Fibroblast of peridontal ligament (primary cell): ENCODE measurements around the gene BYSL.
A peak's percentile ranks its signal among the peaks of the same experiment; 100 is the strongest.
"Not testable (repeated sequence)": the region's sequence is repeated elsewhere in the genome, so short reads cannot be mapped to it uniquely, and the experiment has no call there.

Experiments used
- DNase-seq: peaks from one replicate; pipeline ENCODE4 v3.0.0-alpha.2; 2010; ENCODE audit errors: extremely low read depth

BYSL gene

DNA sequence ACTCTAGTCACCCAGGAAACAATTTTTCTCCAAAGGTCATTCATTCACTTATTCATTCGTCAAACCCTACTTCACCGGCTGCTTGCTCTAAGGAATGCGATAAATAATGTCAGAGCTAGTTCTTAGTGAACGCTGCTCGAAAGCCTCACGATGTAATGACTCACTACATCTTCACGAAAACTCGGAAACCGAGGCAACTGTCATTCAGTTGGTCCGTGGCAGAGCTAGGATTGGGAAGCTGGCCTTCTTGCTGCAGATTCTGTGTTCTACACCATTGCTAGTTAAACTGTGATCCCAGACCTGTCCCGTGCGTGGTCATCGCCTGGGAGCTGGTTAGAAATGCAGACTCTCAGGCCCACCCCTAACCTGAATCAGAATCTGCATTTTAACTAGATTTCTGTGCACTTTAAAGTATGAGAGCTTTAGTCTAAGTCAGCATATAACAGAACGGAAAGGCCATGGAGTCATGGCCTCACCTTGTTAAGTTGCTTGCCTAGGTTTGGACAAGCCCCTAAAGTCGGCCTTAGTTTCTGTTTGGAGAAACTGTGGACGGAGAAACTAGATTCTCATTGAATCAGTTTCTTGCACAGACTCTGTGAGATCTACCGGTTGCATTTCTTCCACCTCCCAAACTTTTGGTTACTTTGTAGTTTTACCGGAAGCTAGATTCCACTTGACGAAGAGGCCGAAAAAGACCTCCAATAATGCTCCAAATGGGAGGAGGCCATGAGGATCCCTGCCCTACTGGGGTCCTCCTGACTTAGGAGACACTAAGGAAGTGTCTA is 21.0 kb downstream of the BYSL start:
- peak; percentile 77 for DNase-seq

DNA sequence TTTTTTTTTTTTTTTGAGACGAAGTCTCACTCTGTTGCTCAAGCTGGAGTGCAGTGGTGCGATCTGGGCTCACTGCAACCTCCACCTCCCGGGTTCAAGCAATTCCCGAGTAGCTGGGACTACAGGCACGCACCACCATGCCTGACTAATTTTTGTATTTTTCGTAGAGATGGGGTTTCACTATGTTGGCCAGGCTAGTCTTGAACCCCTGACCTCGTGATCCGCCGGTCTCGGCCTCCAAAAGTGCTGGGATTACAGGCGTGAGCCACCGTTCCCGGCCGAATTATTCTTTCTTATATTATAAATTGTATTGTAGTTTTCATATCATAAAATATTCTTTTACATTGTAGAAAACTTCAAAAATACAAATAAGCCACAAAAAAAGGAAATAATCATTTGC is 21.6 kb downstream of the BYSL start:
- DNase-seq, result not testable (repeated sequence)

DNA sequence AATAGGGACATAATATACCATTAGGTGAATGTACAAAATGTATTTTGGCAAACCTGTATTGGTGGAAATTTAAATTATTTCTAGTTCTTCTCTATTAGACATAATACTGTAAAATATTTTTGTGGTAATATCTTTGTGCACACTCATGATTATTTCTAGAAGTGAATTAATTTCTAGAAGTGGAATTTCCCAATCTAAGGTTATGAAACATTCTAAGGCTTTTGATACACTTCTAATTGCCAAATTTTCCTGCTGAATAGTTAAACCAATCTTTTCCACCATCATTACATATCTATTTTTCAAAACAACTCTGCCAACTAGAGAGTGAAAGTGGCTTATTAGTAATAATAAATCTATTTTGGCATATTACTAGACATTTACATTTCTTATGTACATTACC is 22.2 kb downstream of the BYSL start:
- DNase-seq, result no peak

DNA sequence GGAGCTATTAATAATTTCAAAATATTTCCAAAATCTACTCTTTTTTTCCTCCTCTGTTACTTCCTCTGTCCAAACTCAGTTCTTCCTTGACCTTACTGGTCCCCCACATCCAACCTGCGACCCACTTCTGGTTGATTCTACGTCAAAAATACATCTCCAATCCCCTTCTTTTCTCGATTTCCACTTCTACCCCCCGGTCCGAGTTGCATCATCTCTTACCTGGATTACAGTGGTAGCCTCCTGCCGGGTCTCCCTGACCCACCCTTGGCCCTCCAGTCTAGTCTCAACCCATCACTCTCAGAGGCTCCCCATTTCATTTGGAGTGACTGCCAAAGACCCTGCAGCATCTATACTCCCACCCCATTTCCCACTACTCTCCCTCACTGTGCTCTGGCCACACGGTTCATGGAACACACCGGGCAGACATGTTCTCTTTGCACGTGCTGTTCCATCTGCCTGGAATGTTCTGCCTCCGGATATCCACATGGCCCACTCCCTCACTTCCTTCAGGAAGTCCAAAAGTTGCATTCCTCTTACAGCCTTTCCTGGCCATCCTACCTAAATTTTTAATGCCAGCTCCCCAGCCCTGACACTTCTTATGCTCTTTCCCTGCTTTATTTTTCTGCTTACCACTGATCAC is 26.4 kb downstream of the BYSL start:
- no peak for DNase-seq

DNA sequence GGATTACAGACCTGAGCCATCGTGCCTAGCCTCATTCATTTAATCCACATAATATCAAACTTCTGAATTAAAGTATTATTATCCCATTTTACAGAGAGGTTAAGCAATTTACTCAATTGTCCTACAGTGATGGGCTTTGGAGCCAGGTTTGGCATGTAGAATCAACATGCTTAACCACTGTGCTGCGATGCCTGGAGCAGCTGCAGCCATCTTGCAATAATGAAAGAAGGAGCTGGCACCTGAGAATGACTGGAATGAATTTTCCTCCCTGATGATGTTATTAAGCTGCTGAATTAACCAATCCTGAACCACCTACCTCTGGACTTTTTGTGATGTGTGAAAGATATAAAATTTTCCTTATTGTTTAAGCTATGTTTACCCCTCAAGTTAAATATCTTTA is 33.4 kb downstream of the BYSL start:
- DNase-seq, result no peak

DNA sequence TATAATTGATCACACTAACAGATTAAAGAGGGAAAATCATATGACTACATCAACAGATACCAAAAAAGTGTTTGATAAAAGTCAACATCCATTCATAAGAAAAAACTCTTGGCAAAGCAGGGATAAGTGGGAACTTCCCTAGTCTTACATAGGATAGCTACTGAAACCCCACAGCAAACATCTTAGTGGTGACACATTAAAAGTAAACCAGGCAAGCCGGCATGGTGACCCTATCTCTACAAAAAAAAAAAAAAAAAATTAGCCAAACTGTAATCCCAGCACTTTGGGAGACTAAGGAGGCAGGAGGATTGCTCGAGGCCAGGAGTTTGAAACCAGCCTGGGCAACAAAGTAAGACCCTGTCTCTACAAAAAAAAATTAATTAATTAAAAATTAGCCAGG is 34.1 kb downstream of the BYSL start:
- DNase-seq, result no peak

GRCh38 chr6:41957117-41957516 is 35.8 kb downstream of the BYSL start:
- no peak for DNase-seq

- no peak for DNase-seq
Observed at GRCh38 chr6:41958022-41958856, 36.9 kb downstream of the BYSL start.

DNA sequence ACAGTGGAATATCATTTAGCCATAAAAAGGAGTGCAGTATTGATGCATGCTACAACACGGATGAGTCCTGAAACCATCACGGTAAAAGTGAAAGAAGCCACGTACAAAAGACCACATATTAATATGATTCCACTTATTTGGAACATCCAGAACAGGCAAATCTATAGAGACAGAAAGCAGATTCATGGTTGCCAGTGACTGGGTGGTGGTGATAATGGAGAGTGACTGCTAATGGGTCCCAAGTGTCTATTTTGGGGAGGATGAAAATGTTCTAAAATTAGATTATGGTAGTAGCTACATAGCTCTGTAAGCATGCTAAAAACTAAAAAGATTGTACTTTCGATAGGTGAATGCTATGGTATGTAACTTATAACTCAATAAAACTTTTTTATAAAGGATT is 38.7 kb downstream of the BYSL start:
- DNase-seq, result no peak

DNA sequence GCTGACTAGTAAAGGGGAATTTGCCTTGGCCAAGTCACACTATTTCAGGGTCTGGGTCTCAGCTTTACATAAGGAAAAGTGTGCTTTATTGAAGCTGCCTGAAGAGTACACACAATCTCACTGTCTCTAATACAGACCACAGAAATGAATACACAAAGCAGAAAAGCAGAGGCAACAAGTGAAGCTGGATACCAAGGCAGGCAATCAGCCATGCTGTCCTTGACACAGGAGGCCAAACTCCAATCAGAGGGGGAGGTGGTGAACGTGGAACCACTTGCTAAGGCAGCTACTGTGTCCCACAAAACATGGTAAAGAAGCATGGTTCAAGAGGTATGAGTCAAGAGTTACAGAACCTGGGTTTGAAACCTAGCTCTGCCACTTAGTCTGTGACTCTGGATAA is 42.1 kb downstream of the BYSL start:
- no peak for DNase-seq

- no peak for DNase-seq
Observed at GRCh38 chr6:41964201-41964887, 43.0 kb downstream of the BYSL start.

DNA sequence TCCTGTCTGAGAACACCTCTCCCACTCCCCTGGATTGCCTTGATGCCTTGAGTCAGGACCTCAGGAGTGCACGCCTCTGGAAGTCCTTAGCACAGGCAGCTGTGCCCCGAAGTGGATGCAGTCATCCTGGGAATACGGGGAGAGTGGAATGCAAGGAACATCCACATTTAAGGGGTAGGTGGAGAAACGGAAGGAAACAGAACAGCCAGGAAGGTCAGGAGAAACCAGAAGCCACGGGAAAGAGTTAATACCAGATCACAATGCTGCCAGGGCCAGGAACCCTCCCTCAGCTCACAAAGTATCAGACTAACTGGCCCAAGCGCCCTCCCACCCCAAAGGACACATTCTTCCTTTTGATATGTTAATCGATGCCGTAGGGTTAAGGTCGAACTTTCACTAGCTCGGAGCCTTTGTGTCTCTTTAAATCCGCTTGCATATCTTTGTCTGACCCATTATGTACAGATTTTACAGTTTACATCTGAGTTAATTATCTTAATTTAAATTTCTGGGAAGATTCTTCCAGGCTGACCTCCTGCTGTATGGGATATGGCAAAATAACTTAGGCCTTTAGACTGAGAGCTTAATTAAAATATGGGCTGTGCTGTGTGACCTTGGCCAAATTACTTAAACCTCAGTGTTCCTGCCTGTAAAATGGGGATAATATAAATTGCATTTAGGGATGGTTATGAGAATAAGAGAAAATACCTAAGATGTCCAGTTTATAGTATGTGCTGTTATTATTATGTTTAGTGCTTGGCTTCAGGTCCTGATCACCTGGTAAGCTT is 44.3 kb downstream of the BYSL start:
- DNase-seq, result no peak

DNA sequence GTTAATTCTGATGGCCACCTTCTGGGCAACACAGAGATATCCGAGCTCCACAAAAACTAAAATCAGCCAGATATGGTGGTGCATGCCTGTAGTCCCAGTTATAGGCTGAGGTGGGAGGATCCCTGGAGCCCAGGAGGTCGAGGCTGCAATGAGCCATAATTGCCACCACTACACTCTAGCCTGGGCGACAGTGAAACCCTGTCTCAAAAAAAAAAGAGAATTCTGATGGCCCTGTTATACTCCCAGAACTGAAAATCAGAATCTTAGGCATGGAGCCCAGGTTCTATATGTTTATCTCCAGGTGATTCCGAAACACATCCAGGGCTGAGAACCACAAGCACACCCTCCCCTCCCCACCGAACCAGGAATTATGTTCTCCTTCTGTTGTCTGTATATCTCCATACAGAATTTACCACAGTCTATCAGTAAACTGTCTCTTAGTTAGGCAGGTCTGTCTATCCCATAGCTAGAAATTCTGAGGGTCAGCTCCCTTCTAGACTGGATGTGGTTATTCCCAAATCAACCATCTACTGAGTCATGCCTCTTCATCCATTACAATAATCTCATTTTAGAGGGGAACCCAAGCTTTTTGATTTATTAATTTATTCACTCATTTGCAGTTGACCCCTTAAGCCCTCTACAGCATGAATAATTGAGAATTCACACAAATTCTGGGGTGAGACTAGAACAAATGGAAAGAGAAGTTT is 45.1 kb downstream of the BYSL start:
- DNase-seq, result no peak

DNA sequence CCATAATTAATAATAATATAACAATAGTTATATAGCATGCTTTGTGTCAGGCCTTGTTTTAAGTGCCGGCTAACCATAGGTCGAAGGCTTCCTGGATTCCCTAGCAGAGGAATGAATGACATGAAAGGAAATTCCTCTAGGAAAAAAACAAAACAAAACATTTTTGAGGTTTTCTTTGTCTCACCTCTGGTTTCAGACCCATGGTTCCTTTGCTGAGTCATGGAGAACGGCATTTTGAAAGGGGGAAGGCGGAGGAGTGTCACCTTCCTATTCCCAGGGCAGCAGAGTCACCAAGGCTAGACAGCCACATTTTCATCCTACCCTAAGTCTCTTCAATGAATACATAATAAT is 45.6 kb downstream of the BYSL start:
- DNase-seq, result no peak

DNA sequence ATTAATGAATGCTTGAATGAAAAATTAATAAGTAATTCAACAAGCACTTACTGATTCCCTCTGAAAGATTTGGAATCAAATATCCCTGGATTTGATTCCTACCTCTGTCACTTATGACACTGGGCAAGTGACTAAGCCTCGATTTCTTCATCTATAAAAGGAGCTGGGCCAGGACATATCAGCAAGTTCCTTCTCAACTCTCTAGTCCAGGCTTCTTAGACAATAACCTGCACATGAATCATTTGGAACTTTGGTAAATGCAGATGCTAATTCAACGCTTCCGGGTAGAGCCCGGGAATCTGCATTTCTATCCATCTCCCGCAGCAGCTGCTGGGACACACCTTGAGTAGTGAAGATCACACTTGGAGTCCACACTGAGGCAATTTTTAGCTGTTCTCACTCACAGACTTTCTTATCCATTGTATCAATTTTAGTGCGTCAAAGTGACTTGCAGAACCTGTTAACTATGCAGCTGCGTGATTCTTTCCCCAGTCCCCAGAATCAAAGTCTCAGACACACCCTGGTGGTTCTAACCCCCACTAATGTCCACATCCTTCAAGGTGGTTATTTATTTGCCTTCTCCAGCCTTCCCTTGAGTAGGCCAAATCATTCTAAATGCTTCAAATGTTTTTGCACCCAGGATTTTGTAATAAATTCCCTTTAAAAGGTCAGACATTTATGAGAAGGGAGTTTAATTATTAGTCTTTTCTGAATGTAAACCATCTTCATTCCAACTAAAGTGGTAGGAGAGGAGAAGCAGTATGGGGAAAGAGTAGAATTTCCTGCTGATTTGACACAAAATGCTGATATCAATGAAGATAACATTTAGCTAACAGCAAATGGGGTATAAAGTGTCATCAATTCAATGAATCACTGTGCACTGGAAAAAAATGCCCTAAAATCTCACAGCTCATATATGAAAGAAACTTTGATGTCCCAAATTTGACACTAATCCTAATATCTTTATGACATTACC is 46.3 kb downstream of the BYSL start:
- no peak for DNase-seq

DNA sequence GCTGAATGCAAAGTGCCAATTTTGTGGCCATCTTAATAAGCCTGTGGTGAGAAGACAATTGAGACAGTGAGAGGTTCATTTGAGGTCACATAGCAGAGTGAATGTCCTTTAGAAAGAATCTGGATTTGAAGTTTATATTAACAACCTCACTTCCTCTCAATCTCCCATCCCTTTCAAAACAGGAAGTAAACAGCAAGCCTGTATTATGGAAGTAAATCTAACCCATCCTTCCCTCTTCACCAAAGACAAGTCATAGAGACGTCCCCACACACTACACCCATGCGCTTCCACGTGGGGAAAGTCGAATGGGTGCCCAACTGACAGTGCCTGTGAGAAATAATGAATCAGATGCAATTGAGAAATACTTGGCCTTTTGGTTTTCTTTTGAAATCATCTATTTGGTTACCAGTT is 49.1 kb downstream of the BYSL start:
- DNase-seq, result peak; percentile 58

GRCh38 chr6:41972826-41973225 is 51.5 kb downstream of the BYSL start:
- no peak for DNase-seq

- DNase-seq, result no peak
Observed at GRCh38 chr6:41974281-41974825, 53.1 kb downstream of the BYSL start.

DNA sequence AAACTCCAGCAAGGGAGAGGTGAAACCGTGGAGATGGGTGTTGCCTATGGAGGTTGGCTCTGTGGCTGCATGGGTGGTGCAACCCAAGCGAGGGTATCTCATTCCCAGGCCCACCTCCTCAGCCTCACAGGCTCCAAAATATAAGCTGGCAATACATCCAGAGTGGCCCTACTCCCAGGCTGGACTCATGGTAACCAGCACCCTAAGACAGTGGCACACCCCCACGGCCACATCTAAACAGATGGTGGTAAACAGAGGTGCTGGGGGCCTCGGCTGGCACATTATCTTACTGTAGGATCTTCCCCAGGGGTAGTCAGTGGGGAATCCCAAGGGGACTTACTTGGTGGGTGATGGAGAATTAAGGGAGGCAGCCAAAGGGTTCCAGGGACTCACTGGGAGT is 54.0 kb downstream of the BYSL start:
- no peak for DNase-seq
